Measurements from ENCODE around the gene GLE1.

- TF ChIP-seq CTCF (IDR thresholded peaks at IDR 0.05; ENCODE audit: low read length): no peak
- TF ChIP-seq EZH2 (IDR thresholded peaks at IDR 0.05; ENCODE audit: borderline replicate concordance, low read length): no peak
These were observed 64.1 kb downstream of the GLE1 start for GRCh38 chr9:128568470-128569078.

Measured in OCI-LY1 (cell line).